ENCODE data around the gene SH3BP2.
A peak's percentile ranks its signal among the peaks of the same experiment; 100 is the strongest.
"Not testable (repeated sequence)": the region's sequence is repeated elsewhere in the genome, so short reads cannot be mapped to it uniquely, and the experiment has no call there.

SH3BP2 gene

DNA sequence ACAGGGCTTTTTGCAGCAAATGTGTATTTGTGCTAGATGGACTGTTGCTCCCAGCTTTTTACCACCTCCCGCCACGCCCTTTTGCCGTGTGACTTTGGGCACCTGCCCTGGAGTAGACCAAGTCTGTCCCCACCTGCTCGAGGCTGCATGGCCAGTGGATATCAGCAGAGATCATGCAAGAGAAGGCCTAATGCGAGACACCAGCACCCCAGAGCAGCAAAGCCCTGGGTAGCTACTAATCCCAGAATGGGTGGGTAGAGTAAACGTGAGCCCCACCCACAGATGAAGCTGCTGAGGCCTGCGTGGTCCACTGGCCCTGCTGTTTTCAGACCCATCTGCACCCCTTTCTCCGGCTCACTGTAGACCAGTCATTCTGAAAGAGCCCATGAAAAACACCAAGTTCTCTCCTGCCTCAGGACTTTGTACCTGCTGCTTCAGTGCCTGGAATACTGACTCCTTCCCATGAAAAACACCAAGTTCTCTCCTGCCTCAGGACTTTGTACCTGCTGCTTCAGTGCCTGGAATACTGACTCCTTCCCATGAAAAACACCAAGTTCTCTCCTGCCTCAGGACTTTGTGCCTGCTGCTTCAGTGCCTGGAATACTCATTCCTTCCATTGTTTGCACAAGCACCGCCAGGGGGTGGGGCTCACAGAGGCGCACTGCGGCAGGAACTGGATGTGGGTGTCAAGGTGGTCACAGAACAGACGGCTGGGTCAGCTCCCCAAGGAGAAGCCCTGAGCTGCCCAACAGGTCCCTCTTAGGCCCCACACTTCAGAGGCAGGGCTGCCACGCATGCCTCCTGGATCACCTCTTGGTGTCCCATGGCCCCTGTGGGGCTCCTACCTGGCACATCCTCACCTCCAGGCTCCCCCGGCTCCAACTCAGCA is 31.6 kb upstream of the SH3BP2 start:
- no peak overlapping the region for H3K4me3 ChIP-seq
- H3K27ac ChIP-seq: no peak overlapping the region

DNA sequence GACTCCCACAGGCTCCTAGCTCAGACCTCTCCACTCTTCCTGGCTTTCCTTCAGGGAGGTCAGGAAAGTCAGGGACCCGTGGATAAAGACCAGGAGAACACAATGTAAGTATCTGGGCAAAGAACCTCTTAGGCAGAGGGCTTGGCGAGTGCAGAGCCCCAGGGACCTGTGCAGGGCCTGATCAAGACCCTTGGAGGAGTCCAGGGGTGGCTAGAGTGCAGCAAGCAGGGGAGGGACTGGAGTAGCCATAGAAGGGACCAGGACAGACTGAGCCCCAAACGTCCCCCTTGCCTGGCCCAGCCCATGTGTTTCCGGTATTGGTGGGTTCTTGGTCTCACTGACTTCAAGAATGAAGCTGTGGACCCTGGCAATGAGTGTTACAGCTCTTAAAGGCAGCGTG is 30.8 kb upstream of the SH3BP2 start:
- Histone ChIP-seq H3K4me3 (no peak overlapping the region), H3K27ac (no peak overlapping the region)

DNA sequence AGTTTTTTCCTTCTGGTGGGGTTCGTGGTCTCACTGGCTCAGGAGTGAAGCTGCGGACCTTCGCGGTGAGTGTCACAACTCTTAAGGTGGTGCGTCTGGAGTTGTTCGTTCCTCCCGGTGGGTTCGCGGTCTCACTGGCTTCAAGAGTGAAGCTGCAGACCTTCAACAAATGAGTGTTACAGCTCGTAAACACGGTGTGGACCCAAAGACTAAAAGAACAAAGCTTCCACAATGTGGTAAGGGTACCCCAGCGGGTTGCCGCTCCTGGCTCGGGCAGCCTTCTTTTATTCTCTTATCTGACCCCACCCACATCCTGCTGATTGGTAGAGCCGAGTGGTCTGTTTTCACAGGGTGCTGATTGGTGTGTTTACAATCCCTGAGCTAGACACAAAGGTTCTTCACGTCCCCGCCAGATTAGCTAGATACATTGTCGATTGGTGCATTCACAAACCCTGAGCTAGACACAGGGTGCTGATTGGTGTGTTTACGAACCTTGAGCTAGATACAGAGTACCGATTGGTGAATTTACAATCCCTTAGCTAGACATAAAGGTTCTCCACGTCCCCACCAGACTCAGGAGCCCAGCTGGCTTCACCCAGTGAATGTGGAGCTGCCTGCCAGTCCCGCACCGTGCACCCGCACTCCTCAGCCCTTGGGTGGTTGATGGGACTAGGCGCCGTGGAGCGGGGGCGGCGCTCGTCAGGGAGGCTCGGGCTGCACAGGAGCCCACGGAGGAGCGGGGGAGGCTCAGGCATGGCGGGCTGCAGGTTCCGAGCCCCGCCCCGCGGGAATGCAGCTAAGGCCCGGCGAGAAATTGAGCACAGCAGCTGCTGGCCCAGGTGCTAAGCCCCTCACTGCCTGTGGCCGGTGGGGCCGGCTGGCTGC is 30.2 kb upstream of the SH3BP2 start:
- not testable (repeated sequence) for H3K4me3 ChIP-seq, H3K27ac ChIP-seq

DNA sequence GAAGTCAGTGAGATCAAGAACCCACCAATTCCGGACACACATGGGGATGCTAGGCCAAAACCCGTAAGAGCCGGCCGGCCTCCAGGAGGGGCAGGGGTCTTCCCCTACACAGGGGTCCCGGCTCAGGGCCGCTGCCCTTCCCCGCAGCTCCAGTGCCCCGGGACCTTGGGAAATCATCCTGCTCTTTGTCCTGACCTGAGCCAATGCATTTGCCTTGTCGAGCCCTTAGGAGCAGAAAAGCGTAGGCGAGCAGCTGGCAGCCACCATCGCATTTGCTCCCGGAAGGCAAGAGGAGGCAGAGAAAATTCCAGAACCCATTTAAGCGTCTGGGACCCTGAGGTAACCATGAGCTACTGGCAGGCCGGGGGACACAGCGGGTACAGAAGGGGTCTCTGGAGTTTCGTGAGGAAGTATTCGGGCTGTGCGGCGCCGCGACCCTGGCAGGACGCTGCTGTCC is 29.3 kb upstream of the SH3BP2 start:
- peak overlapping the region in 18 of 21 experiments; percentile 34 to 91 (median 72) for H3K27ac ChIP-seq
- H3K4me3 ChIP-seq: peak overlapping the region; percentile 35 to 64 (median 43)

DNA sequence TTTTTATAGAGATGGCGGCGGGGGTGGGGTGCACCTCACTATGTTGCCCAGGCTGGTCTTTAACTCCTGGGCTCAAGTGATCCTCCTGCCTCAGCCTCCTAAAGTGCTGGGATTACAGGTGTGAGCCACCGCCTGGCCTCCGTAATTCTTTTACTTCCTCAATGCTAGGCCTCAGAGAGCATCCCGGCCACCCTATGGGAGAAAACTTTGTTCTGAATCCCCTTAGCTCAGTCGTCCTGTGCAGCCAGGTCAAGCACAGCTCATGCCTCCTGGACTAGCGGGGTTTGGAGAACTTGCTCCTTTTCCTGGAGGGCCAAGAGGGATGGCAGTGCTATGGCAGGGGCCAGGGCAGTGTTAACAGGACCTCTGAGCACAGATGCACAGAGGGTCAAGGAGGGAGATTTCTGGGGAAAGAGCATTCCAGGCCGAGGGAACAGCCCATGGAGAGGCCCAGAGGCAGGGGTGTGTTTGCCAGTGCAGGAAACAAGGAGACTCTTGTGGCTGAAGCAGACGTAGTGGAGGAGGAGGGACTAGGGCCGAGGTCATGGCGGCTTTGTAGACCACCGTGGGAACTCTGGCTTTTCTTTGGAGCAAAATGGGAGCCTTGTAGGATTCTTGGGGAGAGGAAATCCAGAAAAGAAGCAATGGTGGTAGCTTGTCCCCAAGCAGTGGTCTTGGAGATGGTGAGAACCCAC is 26.9 kb upstream of the SH3BP2 start:
- Histone ChIP-seq H3K27ac (no peak overlapping the region), H3K4me3 (no peak overlapping the region)

DNA sequence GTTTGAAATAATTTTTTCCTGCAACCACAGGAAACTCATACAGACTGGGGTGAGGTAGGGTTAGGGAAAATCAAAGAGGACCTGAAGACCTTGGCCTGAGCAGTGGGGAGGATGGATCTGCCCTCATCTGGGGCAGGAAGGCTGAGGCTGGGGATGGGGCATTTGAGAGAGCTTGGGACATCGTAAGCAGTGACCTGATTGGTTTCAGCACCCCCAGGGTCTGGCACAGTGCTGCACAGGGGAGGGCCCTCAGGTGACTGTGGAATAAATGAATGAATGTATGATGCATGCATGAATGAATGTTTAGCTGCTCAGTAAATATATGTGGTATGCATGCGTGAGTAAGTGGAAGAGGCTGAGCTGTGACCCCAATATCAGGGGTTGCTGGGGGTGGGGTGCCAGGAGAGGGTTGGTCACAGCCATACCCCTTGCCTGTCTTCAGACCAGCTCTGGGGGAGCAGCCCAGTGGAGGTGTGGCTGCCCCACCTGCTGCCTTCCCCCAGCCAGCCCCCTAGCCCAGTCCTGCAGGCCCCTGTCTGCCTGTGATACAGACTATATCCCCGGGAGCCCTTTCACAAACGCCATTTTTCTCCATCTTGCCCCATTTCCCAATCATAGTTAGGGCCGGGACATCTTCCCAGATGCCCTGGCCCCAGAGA is 25.7 kb upstream of the SH3BP2 start:
- H3K27ac ChIP-seq: no peak overlapping the region

DNA sequence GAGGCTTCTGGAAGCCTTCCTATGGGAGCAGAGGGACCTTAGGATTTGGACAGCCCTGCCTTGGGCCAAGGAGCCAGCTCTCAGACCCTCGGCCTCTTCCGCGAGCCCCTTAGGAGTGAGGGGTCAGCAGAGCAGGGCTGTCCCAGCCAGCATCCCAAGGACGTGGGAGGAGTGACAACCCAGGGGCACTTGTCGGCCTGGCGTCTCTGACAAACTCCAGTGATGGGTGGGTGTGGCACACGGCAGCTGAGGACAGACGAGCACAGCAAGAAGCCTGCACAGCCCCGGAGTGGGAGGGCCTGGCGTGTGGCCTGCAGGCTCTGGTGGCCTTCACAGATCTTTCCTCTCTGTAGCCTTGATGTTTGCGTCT is 25.2 kb upstream of the SH3BP2 start:
- Histone ChIP-seq H3K4me3 (no peak overlapping the region), H3K27ac (no peak overlapping the region)

More for the DNA sequence above, 25.7 kb upstream of the SH3BP2 start:
- H3K4me3 ChIP-seq: no peak overlapping the region

DNA sequence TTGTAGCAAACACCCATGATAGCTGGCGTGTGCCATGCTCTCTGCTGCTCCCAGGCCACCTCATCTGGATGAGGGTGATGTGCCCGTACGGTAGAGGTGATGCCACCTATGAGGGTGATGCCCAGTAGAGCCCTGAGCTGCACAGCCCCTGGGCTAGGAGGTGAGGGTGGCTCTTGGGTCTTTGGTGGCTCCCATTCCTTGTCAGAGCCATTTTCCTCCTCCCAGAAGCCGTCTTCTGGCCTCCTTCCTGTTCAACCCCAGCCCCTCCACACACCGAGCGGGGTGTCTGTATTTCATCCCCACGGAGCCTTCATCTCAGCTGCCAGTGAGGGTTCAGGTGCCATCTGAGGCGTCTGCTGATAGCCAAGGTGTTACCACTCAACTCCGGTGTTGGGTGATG is 24.8 kb upstream of the SH3BP2 start:
- Histone ChIP-seq H3K4me3 (no peak overlapping the region), H3K27ac (no peak overlapping the region)

DNA sequence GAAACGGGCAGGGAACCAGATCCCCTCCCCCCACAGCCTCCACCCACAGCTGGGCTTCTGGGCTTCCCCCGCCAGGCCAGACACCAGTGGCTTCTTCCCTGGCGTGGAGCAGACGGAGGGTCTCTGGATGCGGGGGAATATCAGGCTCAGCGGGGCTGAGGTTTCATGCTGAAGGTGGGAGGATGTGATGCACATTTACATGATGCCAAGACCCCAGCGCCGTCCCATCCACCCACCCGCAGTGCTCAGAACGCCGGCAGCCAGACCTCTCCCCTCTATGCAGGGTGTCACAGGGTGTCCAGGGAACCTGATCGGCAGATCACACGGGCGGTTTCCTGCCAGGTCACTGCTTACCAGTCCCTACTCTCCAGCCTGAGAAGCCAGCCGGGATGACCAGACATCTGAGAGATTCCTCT is 24.0 kb upstream of the SH3BP2 start:
- Histone ChIP-seq H3K4me3 (no peak overlapping the region), H3K27ac (no peak overlapping the region)

DNA sequence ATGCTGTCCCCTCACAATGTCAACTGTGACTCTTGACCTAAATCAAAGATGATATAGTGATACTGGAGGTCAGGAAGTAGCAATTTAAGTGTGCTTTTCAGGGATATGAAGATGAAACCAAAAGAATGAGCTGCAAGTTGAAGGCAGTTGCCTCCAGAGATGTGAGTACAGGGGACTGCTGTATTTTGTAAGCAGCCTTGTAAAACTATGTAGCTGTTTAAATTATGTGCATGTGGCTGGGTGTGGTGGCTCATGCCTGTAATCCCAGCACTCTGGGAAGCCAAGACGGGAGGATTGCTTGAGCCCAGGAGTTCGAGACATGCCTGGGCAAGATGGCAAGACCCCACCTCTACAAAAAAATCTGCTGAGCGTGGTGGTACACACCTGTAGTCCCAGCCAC is 21.6 kb upstream of the SH3BP2 start:
- Histone ChIP-seq H3K27ac (peak overlapping the region in 4 of 21 experiments; percentile 2 to 46 (median 33)), H3K4me3 (no peak overlapping the region)

DNA sequence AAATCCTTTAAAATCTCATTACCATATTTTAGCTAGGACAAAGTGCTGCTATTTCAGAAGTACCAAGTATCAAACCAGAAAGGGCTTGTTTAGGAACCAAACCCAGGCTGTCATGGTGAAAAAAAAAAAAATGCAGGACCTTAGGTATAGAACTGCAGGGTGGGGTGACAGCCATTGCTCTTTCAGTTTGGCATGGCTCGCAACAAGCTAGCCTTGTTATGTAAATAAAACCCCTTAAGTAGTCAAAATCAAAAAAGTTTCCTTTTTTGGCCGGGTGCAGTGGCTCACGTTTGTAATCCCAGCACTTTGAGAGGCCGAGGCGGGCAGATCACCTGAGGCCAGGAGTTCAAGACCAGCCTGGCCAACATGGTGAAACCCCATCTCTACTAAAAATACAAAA is 12.2 kb upstream of the SH3BP2 start:
- not testable (repeated sequence) for H3K27ac ChIP-seq, H3K4me3 ChIP-seq

DNA sequence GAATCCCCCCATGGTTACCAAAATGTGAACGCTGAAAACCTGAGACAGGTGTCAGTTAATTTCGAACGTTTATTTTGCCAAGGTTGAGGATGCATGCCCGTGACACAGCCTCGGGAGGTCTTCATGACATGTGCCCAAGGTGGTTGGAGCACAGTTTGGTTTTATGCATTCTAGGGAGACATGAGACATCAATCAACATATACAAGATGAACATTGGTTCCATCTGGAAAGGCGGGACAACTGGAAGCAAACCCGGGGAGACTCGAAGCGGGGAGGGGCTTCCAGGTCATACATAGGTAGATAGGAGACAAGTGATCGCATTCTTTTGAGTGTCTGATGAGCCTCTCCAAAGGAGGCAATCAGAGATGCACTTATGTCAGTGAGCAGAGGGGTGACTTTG is 11.0 kb upstream of the SH3BP2 start:
- H3K4me3 ChIP-seq: no peak overlapping the region

DNA sequence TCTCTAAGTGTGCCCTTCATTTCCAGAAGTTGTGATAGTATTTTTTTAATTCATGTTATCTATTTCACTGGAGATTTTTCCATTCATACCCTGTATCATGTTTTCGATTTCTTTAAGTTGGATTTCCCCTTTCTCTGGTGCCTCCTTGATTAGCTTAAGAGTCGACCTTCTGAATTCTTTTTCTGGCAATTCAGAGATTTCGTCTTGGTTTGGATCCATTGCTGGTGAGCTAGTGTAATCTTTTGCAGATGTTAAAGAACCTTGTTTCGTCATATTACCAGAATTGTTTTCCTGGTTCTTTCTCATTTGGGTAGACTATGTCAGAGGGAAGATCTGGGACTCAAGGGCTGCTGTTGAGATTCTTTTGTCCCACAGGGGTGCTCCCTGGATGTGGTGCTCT is 9.1 kb upstream of the SH3BP2 start:
- H3K4me3 ChIP-seq: no peak overlapping the region
- H3K27ac ChIP-seq: no peak overlapping the region

More for the DNA sequence above, 11.0 kb upstream of the SH3BP2 start:
- H3K27ac ChIP-seq: no peak overlapping the region

DNA sequence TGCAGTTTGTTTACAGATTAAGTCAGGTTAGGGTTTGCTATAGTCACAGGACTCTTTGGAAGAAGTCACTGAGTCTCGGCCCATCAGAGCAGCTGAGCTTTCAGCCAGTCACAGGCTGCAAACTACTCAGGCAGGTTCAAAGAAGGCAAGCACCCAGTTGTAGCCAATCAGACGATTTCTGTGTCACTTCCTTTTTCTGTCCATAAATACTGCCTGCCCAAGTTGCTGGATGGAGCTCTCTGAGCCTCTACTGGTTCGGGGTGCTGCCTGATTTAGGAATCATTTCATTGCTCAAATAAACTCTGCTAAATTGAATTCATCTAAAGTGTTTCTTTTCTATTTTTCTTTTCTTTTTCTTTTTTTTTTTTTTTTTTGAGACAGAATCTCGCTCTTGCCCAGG is 7.3 kb upstream of the SH3BP2 start:
- no peak overlapping the region for H3K4me3 ChIP-seq
- no peak overlapping the region for H3K27ac ChIP-seq

DNA sequence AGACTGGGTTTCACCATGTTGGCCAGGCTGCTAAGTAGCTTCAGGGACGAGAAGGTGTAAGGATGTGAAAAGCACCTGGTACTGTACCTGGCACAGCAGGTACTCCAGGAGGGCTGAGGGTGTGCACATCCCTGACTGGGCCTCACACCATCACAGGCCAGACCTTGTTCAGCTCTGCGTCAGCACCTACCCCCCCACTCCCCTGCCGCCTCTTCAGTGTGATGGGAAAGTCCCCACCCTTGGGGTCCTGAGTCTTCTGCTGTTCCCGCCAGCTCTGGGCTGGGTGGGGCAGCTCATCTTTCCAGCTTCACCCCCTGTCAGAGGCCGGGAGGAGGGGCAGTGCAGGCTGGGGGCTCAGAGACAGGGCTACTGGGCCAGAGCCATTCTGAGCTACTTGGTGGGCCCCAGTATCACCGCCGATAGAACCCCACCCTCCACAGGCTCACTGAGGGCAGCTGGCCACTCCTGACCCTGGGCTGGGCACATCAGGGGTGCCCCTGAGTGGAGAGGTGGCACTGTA is 6.7 kb upstream of the SH3BP2 start:
- peak overlapping the region in 8 of 21 experiments; percentile 16 to 82 (median 56) for H3K27ac ChIP-seq
- no peak overlapping the region for H3K4me3 ChIP-seq

DNA sequence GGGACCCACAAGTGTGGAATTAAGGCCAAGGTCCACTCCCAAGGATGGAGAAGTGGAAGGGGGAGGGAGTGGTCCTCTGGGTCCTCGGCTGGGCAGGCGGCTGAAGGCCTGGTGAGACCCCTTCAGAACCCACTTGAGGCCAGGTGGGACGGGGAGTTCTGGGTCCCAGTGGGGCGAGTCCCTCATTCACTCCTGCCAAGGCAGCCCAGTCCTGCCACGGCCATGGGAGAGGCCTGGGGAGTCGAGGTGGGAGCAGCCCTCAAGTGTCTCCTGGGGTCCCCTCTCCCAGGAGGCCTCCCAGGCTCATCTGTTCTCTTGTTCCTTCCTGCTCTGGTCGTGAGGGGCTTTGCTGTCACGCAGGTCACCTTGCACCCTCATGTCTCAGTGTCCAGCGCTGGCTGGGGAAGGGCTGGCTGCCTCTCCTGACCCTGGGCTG is 6.1 kb upstream of the SH3BP2 start:
- Histone ChIP-seq H3K4me3 (no peak overlapping the region), H3K27ac (peak overlapping the region in 12 of 21 experiments; percentile 2 to 82 (median 48))

DNA sequence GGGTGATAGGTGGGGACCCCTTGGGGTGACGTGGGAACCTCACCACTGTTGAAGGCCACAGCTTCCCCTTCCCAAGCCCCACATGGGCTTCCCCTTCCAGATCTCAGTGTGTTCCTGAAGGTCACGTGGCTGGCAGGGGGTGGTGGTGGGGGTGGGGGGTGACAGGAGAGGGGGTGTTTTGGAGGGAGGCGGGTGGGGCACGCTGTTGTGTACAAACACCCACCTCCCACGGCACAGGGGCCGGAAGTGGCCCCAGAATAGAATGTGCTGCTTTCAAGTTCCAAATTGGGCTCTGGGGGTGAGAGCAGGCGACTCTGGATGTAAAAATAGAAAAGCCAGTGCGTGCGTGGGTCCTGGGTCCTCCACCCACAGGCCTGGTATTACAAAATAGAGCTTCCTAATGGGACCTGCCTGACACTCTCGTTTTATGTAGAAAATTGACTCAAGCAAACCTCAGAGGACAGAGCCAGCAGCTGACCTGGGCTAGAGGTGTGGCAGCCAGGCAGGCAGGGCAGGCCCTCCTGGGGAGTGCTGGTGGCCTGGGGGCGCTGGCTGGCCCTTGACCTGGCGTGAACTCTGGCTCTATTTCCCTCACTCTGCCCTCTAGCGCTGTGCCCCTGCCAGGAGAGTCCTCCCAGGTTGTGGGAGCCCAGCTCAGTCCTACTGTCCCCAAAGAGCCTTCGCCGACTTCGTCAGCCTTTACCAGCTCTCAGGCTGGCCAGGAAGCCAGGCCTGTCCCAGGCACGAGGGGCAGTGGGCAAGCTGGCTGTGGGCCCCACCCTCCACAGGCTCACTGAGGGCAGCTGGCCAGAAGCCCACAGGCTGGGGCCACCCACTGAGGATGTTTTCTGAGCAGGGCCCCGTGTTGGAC is 5.4 kb upstream of the SH3BP2 start:
- Histone ChIP-seq H3K4me3 (no peak overlapping the region), H3K27ac (peak overlapping the region in 17 of 21 experiments; percentile 1 to 82 (median 51))

DNA sequence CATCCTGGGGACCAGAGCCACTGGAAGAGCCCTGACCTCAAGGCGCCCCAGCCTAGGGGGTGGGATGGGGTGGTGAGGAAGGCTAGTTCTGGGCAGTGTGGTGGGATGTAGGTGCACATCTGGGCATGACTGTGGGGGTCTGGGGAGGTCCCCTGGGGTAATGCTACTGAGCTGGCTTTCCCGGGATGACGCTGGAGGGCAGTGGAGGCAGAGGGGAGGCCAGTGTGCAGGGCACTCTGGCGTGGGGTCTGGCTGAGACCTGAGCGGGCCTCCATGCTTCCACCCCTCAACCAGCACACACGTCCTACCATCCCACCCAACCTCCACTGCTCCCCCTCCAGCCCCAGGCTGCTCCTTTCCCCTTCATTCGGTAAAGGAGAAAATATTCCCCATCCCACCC is 4.8 kb upstream of the SH3BP2 start:
- Histone ChIP-seq H3K27ac (peak overlapping the region in 16 of 21 experiments; percentile 1 to 82 (median 52)), H3K4me3 (no peak overlapping the region)
